Small intestine (tissue), 7 donors: ENCODE results near the gene NTN3. TPM values are rescaled to one million over a fixed set of nuclear protein-coding genes. Genes with fewer than 3 reads are reported as not detected.

ENCODE experiments used
- DNase-seq, 2 donors: peaks; one replicate each; pipeline versions ENCODE4 v3.0.0 to v3.0.0-alpha.2; 2013
- FAIRE-seq: peaks from 2 replicates; lab custom pipeline; 2012; peaks lifted over from hg19 to GRCh38; lab: Jason Lieb, UNC
- H3K27ac ChIP-seq, 3 donors: one replicate each; pipeline ENCODE4 v1.5.1; 2013; ENCODE audit warnings: low read length in 2 of 3, mild to moderate bottlenecking in 2 of 3, control low read depth in 1 of 3, inconsistent platforms in 1 of 3, low read depth in 1 of 3, moderate library complexity in 1 of 3
- H3K27me3 ChIP-seq, 3 donors: one replicate each; pipeline ENCODE4 v1.6.1; 2013; ENCODE audit warnings: low read length in 3 of 3, inconsistent platforms in 1 of 3; ENCODE audit not compliant: control insufficient read depth in 3 of 3, insufficient read depth in 3 of 3
- H3K36me3 ChIP-seq, 3 donors: one replicate each; pipeline ENCODE4 v1.6.1; 2013; ENCODE audit warnings: low read length in 3 of 3, inconsistent platforms in 1 of 3, low read depth in 1 of 3, mild to moderate bottlenecking in 1 of 3, moderate library complexity in 1 of 3; ENCODE audit not compliant: control insufficient read depth in 3 of 3, insufficient read depth in 2 of 3
- H3K4me1 ChIP-seq, 3 donors: one replicate each; pipeline ENCODE4 v1.6.1; 2013; ENCODE audit warnings: low read length in 2 of 3, inconsistent platforms in 1 of 3, low read depth in 1 of 3, mild to moderate bottlenecking in 1 of 3, moderate library complexity in 1 of 3; ENCODE audit not compliant: control insufficient read depth in 3 of 3, insufficient read depth in 2 of 3
- H3K4me3 ChIP-seq, 3 donors: one replicate each; pipeline ENCODE4 v1.5.1; 2013; ENCODE audit warnings: low read length in 3 of 3, control low read depth in 1 of 3, inconsistent platforms in 1 of 3, low read depth in 1 of 3, mild to moderate bottlenecking in 1 of 3, moderate library complexity in 1 of 3
- H3K9me3 ChIP-seq, 2 donors: one replicate each; pipeline ENCODE4 v1.6.1; 2013; ENCODE audit warnings: low read depth in 1 of 2, low read length in 1 of 2; ENCODE audit not compliant: control insufficient read depth in 2 of 2, insufficient read depth in 1 of 2
- WGBS, 3 donors: extraction: QIAGEN DNeasy Blood & Tissue Kit; methylation state at CpG; one replicate each; pipeline ENCODE4 v1.1.7; 2013; 5-methylcytosine and 5-hydroxymethylcytosine counted together
- polyA plus RNA-seq, 4 donors: library from polyadenylated mRNA; stranded (reverse) in 3 of 4; unstranded in 1 of 4; fragments of 200-250 nt in 3 of 4; fragments of 120-200 nt in 1 of 4; gene quantifications; one replicate each; pipeline versions ENCODE4 v1.2.1 to v1.2.3, GENCODE V29; 2013
- donor health status: healthy with polysubstance abuse.
- donor health status: control.
- donor health status: control.
- donor health status: Bipolar disorder and iron deficiency.
- donor health status: healthy.

The NTN3 gene
- polyA plus RNA-seq, 4 donors, result 0.04 to 0.74 TPM; not detected in 2

DNA sequence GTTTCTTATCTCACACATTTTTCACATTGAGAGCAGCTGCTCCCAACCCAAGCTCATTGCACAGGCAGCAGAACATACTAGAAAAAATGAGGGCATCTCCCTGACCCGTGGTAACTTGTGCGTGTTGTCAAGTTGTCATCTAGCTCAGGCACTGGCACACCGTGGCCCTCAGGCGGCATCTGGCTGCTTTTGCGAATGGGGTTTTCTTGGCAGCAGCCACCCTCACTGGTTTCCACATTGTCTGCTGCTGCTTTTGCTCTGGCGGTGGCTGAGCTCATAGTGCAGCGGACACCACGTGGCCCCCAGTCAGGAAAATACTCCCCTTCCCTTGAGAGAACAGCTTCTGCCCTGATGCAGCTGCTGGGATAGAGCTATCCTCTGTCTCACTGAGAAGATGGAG lies 20.6 kb upstream of the NTN3 start:
- Histone ChIP-seq H3K4me3 (no peak overlapping the region), H3K27me3 (no peaks in the 10 kb centered on the region), H3K4me1 (no peaks in the 10 kb centered on the region), H3K9me3 (no peaks in the 10 kb centered on the region), H3K27ac (no peak overlapping the region), H3K36me3 (peaks cover 3 to 89% (median 9%) of the 10 kb centered on the region in 3 donors)
- no peak for DNase-seq
- FAIRE-seq, result no peak
- WGBS, 3 donors, result 95 to 96% (median 95%) methylated on average over 8 of the region's 8 CpGs

DNA sequence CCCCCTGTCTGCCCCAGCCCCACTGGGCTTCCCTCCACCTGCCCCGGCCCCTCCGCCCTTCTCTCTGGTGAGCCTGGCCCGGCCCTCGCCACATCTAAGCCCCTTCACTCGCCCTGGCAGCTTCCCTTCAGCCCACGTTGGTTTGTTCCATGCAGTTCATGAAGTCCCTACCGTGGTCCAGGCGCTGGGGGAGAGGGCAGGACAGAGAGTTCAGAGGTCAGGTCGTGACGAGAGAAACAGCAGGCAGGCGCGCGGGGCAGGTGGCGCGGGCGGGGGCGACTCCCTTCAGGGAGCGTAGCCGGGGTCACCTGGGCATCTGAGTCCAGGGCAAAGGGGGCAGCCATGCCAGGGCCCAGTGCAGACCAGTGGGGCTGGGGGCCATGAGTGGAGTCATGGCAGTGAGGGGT lies 20.1 kb upstream of the NTN3 start:
- Histone ChIP-seq H3K9me3 (no peaks in the 10 kb centered on the region), H3K27me3 (no peaks in the 10 kb centered on the region), H3K27ac (no peak overlapping the region), H3K4me1 (no peaks in the 10 kb centered on the region), H3K4me3 (no peak overlapping the region), H3K36me3 (peaks cover 3 to 91% (median 9%) of the 10 kb centered on the region in 3 donors)
- FAIRE-seq (no peak), DNase-seq (no peak)
- WGBS, 3 donors, result 88 to 94% (median 90%) methylated on average over 18 to 19 of the region's 19 CpGs

DNA sequence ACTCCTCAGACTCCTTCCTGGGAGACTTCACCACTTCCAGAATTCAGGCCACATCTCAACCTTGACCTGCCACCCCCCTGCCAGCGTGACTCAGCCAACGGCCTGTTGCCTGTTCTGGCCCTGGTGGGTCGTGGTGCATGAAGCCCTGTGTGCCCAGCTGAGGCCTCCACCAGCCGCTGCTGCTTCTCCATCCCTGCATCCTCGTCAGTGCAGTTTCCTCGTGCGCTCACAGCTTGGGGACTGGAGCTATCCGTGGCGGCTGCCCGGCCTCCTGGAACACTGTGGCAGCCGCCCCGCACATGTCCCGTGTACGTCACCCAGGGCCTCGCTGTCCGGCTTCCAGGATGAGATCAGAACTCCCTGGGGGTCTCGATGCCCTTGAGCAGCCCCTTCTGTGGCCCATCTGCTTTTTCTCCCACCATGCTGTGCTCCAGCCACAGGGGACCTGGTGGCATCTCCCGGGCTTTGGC lies 19.2 kb upstream of the NTN3 start:
- Histone ChIP-seq H3K36me3 (peaks cover 3 to 91% (median 6%) of the 10 kb centered on the region in 3 donors), H3K4me1 (no peaks in the 10 kb centered on the region), H3K4me3 (no peak overlapping the region), H3K9me3 (no peaks in the 10 kb centered on the region), H3K27ac (no peak overlapping the region), H3K27me3 (no peaks in the 10 kb centered on the region)
- FAIRE-seq, result no peak
- 93 to 94% (median 94%) methylated on average over 18 of the region's 18 CpGs for WGBS, 3 donors
- no peak for DNase-seq

DNA sequence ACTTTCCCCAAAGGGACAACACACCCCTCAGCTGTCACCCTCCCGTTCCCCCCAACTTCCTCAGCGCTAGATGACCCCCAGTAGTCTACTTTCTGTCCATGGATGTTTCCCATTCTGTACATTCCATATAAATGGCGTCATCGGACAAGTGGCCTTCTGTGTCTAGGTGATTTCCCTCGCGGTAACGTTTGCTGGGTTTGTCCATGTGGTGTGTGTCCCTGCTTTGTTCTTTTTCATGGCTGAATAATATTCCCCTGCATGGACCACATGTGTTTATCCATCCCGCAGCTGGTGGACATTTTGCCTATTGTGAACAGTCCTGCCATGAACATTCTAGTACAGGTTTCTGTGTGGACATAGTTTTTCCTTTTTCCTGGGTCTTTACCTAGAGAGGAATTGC lies 18.4 kb upstream of the NTN3 start:
- FAIRE-seq, result no peak

DNA sequence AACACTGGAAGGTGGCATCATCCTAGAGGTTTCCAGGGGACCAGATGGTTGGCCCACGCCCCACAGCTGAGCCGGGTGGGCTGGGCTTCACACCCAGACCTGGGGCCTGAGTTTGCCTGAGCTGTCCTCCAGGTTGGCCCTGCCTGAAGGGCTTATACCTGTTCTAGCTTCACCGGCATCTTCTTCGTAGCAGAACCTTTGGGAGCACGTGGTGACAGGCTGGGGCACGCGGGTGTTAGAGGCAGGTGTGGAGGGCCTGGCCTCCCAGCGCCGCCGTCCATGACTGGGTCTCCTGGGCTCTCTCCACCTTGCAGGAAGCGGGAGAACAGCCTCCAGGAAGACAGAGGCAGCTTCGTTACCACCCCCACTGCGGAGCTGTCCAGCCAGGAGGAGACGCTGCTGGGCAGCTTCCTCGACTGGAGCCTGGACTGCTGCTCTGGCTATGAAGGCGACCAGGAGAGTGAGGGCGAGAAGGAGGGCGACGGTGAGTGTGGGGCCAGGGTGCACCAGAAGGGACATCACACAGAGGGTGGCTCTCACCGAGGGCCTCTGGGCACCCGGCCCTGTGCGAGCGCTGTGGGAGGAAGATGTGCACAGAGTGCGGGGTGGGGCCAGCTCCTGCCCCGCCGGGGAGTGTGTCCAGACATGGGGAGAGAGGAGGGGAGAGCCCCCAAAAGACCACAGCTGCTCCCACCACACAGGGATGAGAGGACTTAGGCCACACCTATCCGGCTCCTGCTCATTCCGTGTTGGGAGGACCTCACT lies 15.8 kb upstream of the NTN3 start:
- H3K4me3 ChIP-seq, result no peak overlapping the region
- 95 to 97% (median 95%) methylated on average over 28 of the region's 28 CpGs for whole genome bisulfite sequencing, 3 donors
- H3K4me1 ChIP-seq, result peaks cover under 1 to 10% (median 2%) of the 10 kb centered on the region in 3 donors
- FAIRE-seq (no peak), DNase-seq (no peak)
- H3K27ac ChIP-seq, result no peak overlapping the region
- H3K9me3 ChIP-seq, result no peaks in the 10 kb centered on the region
- peaks cover 0 to 72% (median 0%) of the 10 kb centered on the region in 3 donors for H3K36me3 ChIP-seq
- H3K27me3 ChIP-seq, result no peaks in the 10 kb centered on the region

More for the DNA sequence above, 18.4 kb upstream of the NTN3 start:
- 98 to 99% (median 98%) methylated on average over 8 of the region's 8 CpGs for WGBS, 3 donors
- Histone ChIP-seq H3K27ac (no peak overlapping the region), H3K36me3 (peaks cover 3 to 92% (median 5%) of the 10 kb centered on the region in 3 donors), H3K4me1 (no peaks in the 10 kb centered on the region), H3K9me3 (no peaks in the 10 kb centered on the region), H3K4me3 (no peak overlapping the region), H3K27me3 (no peaks in the 10 kb centered on the region)
- DNase-seq, result no peak

DNA sequence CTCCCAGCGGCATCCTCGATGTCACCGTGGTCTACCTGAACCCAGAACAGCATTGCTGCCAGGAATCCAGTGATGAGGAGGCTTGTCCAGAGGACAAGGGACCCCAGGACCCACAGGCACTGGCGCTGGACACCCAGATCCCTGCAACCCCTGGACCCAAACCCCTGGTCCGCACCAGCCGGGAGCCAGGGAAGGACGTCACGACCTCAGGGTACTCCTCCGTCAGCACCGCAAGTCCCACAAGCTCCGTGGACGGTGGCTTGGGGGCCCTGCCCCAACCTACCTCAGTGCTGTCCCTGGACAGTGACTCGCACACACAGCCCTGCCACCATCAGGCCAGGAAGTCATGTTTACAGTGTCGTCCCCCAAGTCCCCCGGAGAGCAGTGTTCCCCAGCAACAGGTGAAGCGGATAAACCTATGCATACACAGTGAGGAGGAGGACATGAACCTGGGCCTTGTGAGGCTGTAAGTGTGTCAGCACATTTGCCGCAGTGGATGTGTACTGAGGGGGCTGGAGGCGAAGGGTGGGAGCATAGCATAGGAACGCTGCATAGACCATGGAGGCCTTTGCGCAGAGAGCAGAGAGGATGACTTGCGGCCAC lies 14.4 kb upstream of the NTN3 start:
- Histone ChIP-seq H3K27me3 (no peaks in the 10 kb centered on the region), H3K36me3 (peaks cover 0 to 65% (median 0%) of the 10 kb centered on the region in 3 donors), H3K9me3 (no peaks in the 10 kb centered on the region), H3K4me3 (no peak overlapping the region), H3K27ac (no peak overlapping the region), H3K4me1 (peaks cover 2 to 16% (median 5%) of the 10 kb centered on the region in 3 donors)
- 96% methylated on average over 21 of the region's 21 CpGs for WGBS, 3 donors
- no peak for FAIRE-seq
- no peak for DNase-seq

DNA sequence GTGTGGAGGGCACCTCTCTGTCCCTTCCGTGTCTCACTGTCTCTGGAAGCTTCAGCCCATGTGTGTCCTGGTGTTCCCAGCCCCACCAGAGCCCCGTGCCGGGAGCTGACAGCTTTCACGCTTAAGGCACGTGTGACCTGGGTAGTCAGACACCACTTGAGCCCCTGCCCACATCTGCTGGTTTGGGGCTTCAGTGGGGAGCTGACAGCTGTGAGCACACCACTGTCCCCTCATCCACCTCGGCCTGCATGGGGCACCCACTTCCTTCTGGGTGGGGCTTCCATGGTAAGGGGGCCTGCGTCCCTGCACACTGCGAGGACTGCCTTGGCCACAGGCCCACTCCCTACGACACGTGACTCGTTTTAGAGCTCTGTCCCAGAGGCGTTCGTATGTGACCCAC lies 13.8 kb upstream of the NTN3 start:
- DNase-seq, result no peak
- Histone ChIP-seq H3K9me3 (no peaks in the 10 kb centered on the region), H3K27ac (no peak overlapping the region), H3K36me3 (peaks cover 0 to 64% (median 0%) of the 10 kb centered on the region in 3 donors), H3K27me3 (no peaks in the 10 kb centered on the region), H3K4me1 (peaks cover 2 to 16% (median 5%) of the 10 kb centered on the region in 3 donors), H3K4me3 (no peak overlapping the region)
- WGBS, 3 donors, result 76 to 86% (median 84%) methylated on average over 13 of the region's 13 CpGs
- FAIRE-seq, result no peak

DNA sequence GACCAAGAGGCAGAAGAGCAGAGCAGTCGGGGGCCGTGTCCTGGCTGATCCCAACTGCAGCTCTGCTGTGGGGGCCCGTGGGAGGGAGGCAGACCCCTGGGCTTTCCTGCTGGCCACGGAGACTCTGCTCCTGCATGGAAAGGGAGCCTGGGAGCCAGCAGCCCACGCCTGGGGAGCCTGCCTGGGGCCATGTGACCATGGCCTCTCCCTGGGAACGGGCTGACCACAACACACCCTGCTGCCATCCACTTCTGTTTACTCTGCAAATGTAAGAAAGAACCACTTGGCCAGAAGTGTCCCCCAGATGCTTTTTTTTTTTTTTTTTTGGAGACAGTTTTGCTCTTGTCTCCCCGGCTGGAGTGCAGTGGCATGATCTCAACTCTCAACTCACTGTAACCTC lies 13.2 kb upstream of the NTN3 start:
- WGBS, 3 donors, result 79 to 92% (median 87%) methylated on average over 7 of the region's 7 CpGs
- peaks cover 2 to 16% (median 5%) of the 10 kb centered on the region in 3 donors for H3K4me1 ChIP-seq
- no peak overlapping the region for H3K4me3 ChIP-seq
- H3K9me3 ChIP-seq, result no peaks in the 10 kb centered on the region
- no peaks in the 10 kb centered on the region for H3K27me3 ChIP-seq
- DNase-seq (no peak), FAIRE-seq (no peak)
- no peak overlapping the region for H3K27ac ChIP-seq
- peaks cover 0 to 61% (median 0%) of the 10 kb centered on the region in 3 donors for H3K36me3 ChIP-seq
